Renal cortex interstitium (tissue), 11 donors: Measurements from ENCODE around the gene CAMKK2. TPM values are rescaled to one million over a fixed set of nuclear protein-coding genes. Genes with fewer than 3 reads are reported as not detected.

ENCODE experiments used
- DNase-seq, 11 donors: peaks; one replicate each; pipeline ENCODE4 v3.0.0-alpha.2; 2013; ENCODE audit warnings: low read depth in 9 of 11, low spot score in 4 of 11; ENCODE audit errors: extremely low read depth in 1 of 11
- polyA plus RNA-seq, 3 donors: library from polyadenylated mRNA; unstranded; fragments of 120-200 nt; gene quantifications; one replicate each; pipeline ENCODE4 v1.2.1, GENCODE V29; 2013; ENCODE audit not compliant: insufficient read length in 3 of 3

The CAMKK2 gene
- polyA plus RNA-seq, 3 donors = 35.1 to 37.0 (median 35.2) TPM

DNA sequence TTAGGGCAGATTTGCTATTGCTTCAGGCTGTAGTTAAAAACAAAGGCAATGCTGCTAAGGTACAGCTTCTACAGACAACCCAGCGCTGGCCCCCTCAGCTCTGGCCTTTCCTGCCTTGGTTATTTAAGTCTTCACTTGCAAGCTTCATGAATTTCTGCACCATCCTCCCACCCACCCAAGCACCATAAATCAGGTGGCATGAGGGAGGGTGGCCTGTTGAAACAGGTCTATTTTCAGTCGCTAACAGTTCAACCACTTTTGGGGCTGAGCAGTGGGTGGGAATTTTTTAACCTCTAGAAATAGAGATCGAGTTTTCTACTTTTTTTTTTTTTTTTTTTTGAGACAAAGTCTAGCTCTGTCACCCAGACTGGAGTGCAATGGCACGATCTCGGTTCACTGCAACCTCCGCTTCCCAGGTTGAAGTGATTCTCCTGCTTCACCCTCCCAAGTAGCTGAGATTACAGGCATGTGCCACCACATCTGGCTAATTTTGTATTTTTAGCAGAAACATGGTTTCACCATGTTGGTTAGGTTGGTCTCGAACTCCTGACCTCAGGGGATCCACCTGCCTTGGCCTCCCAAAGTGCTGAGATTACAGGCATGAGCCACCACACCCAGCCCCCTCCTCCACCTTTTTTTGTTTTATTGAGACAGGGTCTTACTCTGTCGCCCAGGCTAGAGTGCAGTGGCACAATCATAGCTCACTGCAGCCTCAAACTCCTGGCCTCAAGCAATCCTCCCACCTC lies 38.6 kb downstream of the CAMKK2 start:
- peak in 8 of 11 donors; percentile 54 to 83 (median 70) for DNase-seq

GRCh38 chr12:121255433-121255832 lies 41.1 kb downstream of the CAMKK2 start:
- DNase-seq = no peak

GRCh38 chr12:121253638-121254335 lies 42.7 kb downstream of the CAMKK2 start:
- no peak for DNase-seq

- no peak for DNase-seq
Observed at GRCh38 chr12:121252712-121253345, 43.7 kb downstream of the CAMKK2 start.

- DNase-seq = no peak
Observed at GRCh38 chr12:121251838-121252237, 44.7 kb downstream of the CAMKK2 start.

GRCh38 chr12:121250359-121250758 lies 46.1 kb downstream of the CAMKK2 start:
- DNase-seq = no peak

GRCh38 chr12:121248622-121249021 lies 47.9 kb downstream of the CAMKK2 start:
- peak in 2 of 11 donors; percentile 23 to 28 for DNase-seq

GRCh38 chr12:121246893-121247557 lies 49.5 kb downstream of the CAMKK2 start:
- DNase-seq = no peak

GRCh38 chr12:121245951-121246350 lies 50.6 kb downstream of the CAMKK2 start:
- DNase-seq = no peak

DNA sequence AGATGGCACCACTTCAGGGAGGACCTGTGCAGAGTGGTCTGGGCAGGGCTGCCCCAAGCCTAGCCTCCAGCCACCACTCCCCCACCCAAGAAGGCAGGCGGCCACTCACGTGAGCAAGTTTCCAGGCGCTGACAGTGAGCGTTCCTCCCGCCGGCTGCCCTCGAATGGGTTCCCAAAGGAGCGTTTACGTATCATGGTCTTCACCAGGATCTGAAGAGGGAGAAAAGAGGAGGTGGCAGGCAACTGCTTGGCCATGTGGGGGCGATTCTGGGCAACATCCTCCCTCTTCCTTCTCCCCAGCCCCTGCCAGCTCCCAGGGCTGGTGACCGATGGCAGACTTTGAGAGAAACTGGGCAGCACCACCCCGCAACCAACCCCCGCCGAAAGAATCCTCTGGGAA lies 51.5 kb downstream of the CAMKK2 start:
- DNase-seq = no peak

DNA sequence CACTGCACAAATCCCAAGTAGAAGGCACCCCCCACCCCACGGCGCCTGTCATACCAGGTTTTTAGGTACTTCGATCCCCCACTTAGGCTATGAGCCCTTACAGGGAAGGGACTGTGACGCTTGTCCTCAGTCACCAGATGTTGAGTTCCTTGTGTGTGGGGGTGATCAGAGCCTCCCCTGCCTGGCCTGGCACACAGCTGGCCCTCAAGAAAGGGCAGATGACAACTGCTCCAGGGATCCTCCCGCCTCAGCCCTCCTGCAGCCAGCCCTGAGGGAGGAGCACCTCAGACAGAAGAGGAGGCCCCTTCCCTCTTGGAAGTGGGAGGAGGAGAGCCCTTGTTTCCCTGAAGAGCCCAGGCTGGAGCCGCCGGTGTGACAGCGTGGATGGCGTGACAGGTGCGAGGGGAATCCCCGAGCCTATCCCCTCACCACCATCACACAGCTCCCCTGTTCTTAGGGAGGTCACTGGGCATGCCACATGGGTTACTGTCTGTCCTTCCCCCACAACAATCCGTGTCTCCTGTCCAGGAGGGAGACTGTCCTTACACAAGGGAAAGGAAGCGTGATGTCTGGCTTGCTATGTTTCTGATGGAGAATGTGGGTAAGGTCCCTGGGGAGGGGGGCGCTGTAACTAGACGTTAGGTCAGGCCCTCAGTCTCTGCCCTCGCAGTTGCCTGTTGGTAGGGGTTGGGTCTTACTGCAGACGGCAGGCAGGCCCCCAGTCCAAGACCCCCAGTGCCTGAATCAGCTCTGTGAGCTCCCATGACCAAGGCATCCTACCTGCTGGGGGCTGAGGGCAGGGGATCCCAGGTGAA lies 55.1 kb downstream of the CAMKK2 start:
- peak in 1 of 11 donors; percentile 37 for DNase-seq

- peak in 9 of 11 donors; percentile 64 to 83 (median 78) for DNase-seq
Observed at GRCh38 chr12:121240484-121241101, 55.9 kb downstream of the CAMKK2 start.

DNA sequence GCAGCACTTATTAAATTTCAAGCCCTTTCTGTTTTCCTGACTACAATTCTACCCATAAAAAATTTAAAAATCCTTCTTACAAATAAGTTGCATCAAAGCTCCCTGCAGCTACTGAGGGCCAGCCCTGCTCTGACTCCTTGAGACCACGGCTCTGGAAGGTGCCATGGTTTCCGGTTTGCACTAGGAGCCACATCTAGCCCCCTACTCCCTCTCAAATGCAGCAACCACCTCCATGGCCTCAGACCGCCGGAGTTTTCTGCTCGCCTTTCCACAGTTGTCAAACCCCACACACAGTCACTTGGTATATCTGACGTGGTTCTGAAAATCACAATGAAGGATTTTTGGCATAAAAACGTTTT lies 56.5 kb downstream of the CAMKK2 start:
- DNase-seq = no peak

DNA sequence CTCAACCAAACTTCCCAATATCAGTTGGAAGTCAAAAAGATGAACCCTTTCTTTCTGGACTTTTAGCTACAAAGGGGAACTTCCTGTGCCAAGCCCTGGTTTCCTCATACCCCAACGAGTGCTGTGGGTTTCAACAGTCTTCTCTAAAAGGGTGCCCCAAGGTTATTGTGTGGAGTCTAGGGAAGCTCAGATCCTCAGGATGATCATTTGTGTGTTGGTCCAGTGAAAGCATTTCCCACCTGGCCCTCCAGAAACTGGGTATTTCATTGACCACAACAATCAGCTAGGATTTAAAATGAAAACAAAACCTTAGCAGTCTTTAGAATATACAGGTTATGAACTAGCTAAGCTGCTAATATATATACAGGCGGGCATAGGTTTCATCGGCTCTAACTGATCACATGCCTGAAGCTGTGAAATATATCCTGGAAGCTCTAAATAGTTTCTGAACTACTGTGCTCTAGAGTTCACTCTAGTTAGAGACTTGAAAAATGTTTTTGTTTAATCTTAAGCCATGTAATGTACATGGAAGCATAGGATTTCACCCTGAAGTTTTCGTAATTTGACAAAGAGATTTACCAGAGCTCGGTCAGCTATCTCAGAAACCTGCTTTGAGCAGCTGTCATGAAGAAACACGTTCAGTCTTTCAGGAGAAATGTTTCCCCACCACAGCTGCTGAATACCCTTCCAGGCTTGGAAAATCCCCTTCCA lies 57.0 kb downstream of the CAMKK2 start:
- DNase-seq = no peak

DNA sequence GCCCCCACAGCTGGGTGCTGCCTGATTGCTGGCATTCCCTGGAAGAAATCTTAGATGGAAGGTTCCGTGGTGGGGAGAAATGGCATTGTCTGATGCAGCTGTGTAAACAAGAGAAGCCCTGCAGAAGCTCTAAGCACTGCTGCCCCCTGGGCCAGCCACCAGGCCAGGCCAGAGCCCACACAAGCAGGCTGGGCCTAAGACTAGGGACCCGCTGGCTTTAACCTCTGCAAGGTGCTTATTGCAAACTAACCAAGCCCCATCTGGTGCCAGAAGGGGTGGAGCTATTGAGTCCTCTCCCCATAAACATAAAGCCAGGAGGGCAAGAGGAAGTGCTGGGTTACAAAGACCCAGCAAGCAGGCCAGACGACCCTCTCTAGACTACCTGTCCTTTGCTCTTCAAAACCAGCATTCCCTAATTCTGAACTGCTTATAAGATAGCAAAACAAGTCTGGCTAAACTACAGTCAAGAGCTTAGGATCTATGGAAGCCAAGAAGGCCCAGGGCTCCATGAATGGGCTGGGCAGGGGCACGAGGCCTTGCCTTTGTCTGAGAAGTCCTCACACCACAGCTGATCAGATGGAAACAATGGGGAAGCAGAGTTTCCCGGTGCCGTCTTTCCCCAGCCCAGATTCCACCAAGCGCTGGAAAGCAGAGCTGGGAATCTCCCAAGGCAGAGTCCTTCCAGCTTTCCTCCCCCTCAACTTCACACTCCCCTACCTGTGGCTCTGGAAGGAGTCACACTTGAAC lies 57.7 kb downstream of the CAMKK2 start:
- DNase-seq = no peak

GRCh38 chr12:121238086-121238485 lies 58.4 kb downstream of the CAMKK2 start:
- no peak for DNase-seq

- no peak for DNase-seq
Observed at GRCh38 chr12:121237415-121237814, 59.1 kb downstream of the CAMKK2 start.
